AG04450 (cell line): ENCODE measurements around the gene EXOSC2. TPM values are rescaled to one million over a fixed set of nuclear protein-coding genes. Genes with fewer than 3 reads are reported as not detected.

ENCODE experiments used
- CTCF ChIA-PET: fragments of 300-600, 350-600 bp; formaldehyde crosslinking; extraction: SDS; loops from one replicate; lab custom pipeline; 2022; ENCODE audit warnings: antibody characterized with exemption, inconsistent platforms; lab: Charles Lee
- POLR2A ChIA-PET: fragments of 350-600 bp; formaldehyde crosslinking; extraction: SDS; loops from one replicate; lab custom pipeline; 2021; ENCODE audit warnings: antibody characterized with exemption, inconsistent platforms; lab: Yijun Ruan, JAX
- DNase-seq: peaks from one replicate; pipeline ENCODE4 v3.0.0-alpha.2; 2011; ENCODE audit warnings: low read depth, low spot score
- H3K27ac ChIP-seq: one replicate; pipeline ENCODE4 v1.5.1; 2012; ENCODE audit warnings: low read depth, low read length, control low read depth
- H3K27me3 ChIP-seq: one replicate; pipeline ENCODE4 v1.6.0; 2012; ENCODE audit warnings: low read length; ENCODE audit not compliant: control insufficient read depth, insufficient read depth
- H3K4me3 ChIP-seq: 2 replicates; pipeline ENCODE4 v1.5.1; 2011; ENCODE audit warnings: mild to moderate bottlenecking, low read depth, low read length, control low read depth
- H3K9me3 ChIP-seq: 2 replicates; pipeline ENCODE4 v1.5.1; 2012; ENCODE audit warnings: low read length; ENCODE audit not compliant: control insufficient read depth, insufficient read depth
- polyA minus RNA-seq: library from RNA; depleted of rRNA, polyadenylated mRNA; stranded (reverse); fragments of >200 nt; gene quantifications from 2 replicates; pipeline ENCODE4 v1.2.3, GENCODE V29; 2011; rRNA and poly(A)+ RNA removed
- polyA plus RNA-seq: library from polyadenylated mRNA; depleted of rRNA; stranded (reverse); fragments of >200 nt; gene quantifications from 2 replicates; pipeline ENCODE4 v1.2.3, GENCODE V29; 2011; rRNA removed
- TF ChIP-seq, protein P1 (sequence below): IDR thresholded peaks from 2 replicates; pipeline ENCODE4 v1.5.1; 2011; ENCODE audit warnings: low read depth, low read length, control low read depth, inconsistent platforms

Gene EXOSC2, protein sequence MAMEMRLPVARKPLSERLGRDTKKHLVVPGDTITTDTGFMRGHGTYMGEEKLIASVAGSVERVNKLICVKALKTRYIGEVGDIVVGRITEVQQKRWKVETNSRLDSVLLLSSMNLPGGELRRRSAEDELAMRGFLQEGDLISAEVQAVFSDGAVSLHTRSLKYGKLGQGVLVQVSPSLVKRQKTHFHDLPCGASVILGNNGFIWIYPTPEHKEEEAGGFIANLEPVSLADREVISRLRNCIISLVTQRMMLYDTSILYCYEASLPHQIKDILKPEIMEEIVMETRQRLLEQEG
- 22.9 and 29.5 TPM in 2 replicates for polyA plus RNA-seq
- 22.7 and 23.0 TPM in 2 replicates for polyA minus RNA-seq

DNA sequence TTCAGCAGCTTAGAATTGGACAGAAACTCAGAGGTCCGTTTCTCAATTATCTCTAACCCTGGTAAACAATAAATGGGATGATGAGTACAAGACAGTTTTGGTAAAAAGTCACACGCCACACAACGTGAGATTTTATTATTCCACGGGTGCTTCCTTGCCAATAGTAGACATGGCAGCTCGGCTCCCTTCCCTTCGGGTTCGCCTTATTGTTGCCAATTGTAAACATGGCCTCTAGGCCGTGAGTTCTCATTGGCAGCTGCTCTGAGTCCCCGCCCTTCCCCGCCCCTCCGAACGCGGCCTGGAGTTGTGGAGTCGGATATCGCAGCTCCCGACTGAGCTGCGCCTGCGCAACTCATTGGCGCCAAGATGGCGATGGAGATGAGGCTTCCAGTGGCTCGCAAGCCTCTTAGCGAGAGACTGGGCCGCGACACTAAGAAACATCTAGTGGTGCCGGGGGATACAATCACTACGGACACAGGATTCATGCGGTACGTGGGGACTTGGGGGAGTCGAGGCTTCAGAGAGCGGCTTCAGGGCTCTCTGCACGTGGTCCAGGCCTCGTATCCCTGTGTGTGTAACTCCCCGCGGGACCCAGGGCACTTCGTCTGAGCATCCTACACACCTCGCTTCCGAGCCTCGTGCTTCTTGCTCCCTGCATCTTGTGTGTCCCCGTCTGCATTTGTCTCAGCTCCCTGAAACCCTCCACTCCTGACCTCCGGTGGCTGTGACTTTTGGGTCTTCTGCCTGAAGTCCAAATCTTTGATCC is at the start of gene EXOSC2:
Gene EXOSC2, plus strand, starts transcription at position 355 of the 766 bp plus-strand sequence. Its CDS starts 12 bp downstream, at position 367.
- peak within 1 kb of the TSS; percentile 92 for H3K4me3 ChIP-seq
- ChIA-PET CTCF (interaction anchor here (0.6 to 2.2 kb wide), 9 partner anchors 8 to 307 kb away, joined by 3 to 15 read pairs (median 4); no protein-coding TSS in a partner anchor), POLR2A (interaction anchor here (0.6 to 0.8 kb wide), 4 partner anchors 10 to 198 kb away, joined by 3 to 4 read pairs (median 4); no protein-coding TSS in a partner anchor)
- H3K9me3 ChIP-seq: peaks cover 5% of the 10 kb centered on the region
- TF ChIP-seq, protein P1, sequence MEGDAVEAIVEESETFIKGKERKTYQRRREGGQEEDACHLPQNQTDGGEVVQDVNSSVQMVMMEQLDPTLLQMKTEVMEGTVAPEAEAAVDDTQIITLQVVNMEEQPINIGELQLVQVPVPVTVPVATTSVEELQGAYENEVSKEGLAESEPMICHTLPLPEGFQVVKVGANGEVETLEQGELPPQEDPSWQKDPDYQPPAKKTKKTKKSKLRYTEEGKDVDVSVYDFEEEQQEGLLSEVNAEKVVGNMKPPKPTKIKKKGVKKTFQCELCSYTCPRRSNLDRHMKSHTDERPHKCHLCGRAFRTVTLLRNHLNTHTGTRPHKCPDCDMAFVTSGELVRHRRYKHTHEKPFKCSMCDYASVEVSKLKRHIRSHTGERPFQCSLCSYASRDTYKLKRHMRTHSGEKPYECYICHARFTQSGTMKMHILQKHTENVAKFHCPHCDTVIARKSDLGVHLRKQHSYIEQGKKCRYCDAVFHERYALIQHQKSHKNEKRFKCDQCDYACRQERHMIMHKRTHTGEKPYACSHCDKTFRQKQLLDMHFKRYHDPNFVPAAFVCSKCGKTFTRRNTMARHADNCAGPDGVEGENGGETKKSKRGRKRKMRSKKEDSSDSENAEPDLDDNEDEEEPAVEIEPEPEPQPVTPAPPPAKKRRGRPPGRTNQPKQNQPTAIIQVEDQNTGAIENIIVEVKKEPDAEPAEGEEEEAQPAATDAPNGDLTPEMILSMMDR: no peak
- DNase-seq: peak; percentile 96
- H3K27me3 ChIP-seq: no peaks in the 10 kb centered on the region
- H3K27ac ChIP-seq: peak within 1 kb of the TSS; percentile 21

DNA sequence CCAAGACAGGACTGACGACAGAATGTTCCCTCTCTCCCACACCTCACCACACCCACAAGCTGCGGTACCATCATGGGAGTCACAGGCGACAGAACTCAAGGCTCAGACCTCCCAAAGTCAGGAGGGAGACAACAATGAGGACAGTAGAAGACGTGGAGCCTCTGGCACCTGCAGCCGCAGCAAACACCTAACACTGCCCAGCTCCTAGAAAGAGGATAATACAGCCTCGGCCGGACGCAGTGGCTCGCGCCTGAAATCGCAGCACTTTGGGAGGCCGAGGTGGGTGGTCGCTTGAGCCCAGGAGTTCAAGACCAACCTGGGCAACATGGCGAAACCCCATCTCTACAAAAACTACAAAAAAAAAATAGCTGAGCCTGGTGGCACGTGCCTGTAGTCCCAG is 42.4 kb upstream of the EXOSC2 start:
- Histone ChIP-seq H3K9me3 (no peaks in the 10 kb centered on the region; the same call in none of the 2 replicates), H3K4me3 (no peak overlapping the region), H3K27me3 (peaks cover 38% of the 10 kb centered on the region), H3K27ac (no peak overlapping the region)
- DNase-seq: no peak
- ChIA-PET POLR2A (no interaction called here), CTCF (interaction anchor here (0.6 kb wide), 1 partner anchor 120 kb away, joined by 3 read pairs; no protein-coding TSS in a partner anchor)
- TF ChIP-seq, protein P1: no peak

DNA sequence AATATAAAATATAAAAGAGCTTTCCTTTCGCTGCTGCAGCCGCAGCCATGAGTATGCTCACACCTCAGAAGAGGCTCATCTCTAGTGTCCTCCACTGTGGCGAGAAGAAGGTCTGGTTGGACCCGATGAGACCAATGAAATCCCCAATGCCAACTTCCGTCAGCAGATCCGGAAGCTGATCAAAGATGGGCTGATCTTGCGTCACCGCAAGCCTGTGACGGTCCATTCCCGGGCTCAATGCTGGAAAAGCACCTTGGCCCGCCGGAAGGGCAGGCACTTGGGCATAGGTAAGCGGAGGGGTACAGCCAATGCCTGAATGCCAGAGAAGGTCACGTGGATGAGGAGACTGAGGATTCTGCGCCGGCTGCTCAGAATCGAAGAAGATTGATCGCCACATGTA is 41.8 kb upstream of the EXOSC2 start:
- no peak overlapping the region for H3K27ac ChIP-seq
- ChIA-PET CTCF (interaction anchor here (0.6 kb wide), 1 partner anchor 120 kb away, joined by 3 read pairs; no protein-coding TSS in a partner anchor), POLR2A (no interaction called here)
- no peak for DNase-seq
- no peaks in the 10 kb centered on the region; the same call in 1 of the 2 replicates for H3K9me3 ChIP-seq
- no peak overlapping the region for H3K4me3 ChIP-seq
- TF ChIP-seq, protein P1: no peak
- peaks cover 41% of the 10 kb centered on the region for H3K27me3 ChIP-seq

DNA sequence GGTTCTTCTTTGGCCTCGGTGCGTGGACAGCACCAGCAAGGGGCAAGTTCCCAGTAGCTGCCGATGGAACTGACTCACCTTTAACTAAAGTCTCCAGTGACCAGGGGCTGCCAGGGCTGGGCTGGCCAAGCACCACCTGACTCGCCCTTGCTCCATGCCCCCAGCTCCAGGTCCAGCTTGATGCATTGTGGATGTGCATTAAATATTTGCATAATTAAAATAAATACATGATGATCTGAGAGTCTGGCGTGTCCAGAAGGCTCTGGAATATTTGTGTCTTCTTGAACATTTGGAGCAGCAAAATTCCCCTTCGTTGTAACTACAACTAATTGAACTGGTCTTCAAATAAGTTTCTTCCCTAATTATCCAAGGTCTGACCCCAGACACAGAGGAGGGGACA is 38.7 kb upstream of the EXOSC2 start:
- ChIA-PET CTCF (no interaction called here), POLR2A (no interaction called here)
- Histone ChIP-seq H3K27ac (no peak overlapping the region), H3K27me3 (peaks cover 70% of the 10 kb centered on the region), H3K9me3 (peaks cover 9% of the 10 kb centered on the region; the same call in 1 of the 2 replicates), H3K4me3 (no peak overlapping the region)
- TF ChIP-seq, protein P1: no peak
- DNase-seq: no peak
